ENCODE data around the gene RLBP1.

The RLBP1 gene

DNA sequence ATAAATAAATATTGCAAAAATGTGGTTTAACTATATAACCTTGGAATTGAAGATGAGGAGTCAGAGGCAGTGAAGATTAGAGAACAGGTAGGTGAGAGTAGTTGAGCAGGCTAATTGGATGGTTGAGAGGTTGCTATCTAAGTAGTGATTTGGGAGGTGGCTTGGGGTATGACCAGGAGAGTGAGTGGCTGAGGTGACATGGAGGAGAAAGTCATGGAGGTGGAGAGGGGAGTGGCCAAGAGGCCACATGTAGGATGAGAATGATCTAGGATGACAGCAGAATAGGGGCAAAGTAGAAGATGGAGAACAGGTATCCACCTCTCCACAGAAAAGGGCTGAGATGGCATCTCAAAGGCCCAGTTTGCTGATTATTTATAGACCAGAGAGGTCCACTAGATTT, 10.5 kb upstream of the RLBP1 start:
- no peaks in the 10 kb centered on the region for H3F3A ChIP-seq (ENCODE audit: control insufficient read depth, insufficient read depth)
- no peaks in the 10 kb centered on the region for H3K9me2 ChIP-seq (replicated peaks; ENCODE audit: control insufficient read depth, low read length)
- no peak overlapping the region for H3K27ac ChIP-seq (ENCODE audit: low read depth, low read length)
- no peak overlapping the region for H3K4me3 ChIP-seq (ENCODE audit: low read length)
- H4K20me1 ChIP-seq (ENCODE audit: control insufficient read depth, insufficient read depth, low read depth, low read length), result no peaks in the 10 kb centered on the region
- no peaks in the 10 kb centered on the region for H3K4me1 ChIP-seq (ENCODE audit: control insufficient read depth, low read length)
- no peak for TF ChIP-seq EZH2phosphoT487 (IDR thresholded peaks at IDR 0.05; ENCODE audit: borderline replicate concordance, low read length)
- TF ChIP-seq, protein P1, sequence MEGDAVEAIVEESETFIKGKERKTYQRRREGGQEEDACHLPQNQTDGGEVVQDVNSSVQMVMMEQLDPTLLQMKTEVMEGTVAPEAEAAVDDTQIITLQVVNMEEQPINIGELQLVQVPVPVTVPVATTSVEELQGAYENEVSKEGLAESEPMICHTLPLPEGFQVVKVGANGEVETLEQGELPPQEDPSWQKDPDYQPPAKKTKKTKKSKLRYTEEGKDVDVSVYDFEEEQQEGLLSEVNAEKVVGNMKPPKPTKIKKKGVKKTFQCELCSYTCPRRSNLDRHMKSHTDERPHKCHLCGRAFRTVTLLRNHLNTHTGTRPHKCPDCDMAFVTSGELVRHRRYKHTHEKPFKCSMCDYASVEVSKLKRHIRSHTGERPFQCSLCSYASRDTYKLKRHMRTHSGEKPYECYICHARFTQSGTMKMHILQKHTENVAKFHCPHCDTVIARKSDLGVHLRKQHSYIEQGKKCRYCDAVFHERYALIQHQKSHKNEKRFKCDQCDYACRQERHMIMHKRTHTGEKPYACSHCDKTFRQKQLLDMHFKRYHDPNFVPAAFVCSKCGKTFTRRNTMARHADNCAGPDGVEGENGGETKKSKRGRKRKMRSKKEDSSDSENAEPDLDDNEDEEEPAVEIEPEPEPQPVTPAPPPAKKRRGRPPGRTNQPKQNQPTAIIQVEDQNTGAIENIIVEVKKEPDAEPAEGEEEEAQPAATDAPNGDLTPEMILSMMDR (IDR thresholded peaks at IDR 0.05; ENCODE audit: low read depth, low read length, poor library complexity, severe bottlenecking), result no peak
- H3K4me2 ChIP-seq (ENCODE audit: low read length), result no peak overlapping the region
- peaks cover 9% of the 10 kb centered on the region; the same call in 1 of the 2 replicates for H3K27me3 ChIP-seq (ENCODE audit: control insufficient read depth, low read length)
- no peaks in the 10 kb centered on the region for H3K9me3 ChIP-seq (ENCODE audit: control insufficient read depth, insufficient read depth, low read length)
- no peaks in the 10 kb centered on the region for H3K36me3 ChIP-seq (ENCODE audit: control insufficient read depth, low read length)
- no peaks in the 10 kb centered on the region for H3K79me2 ChIP-seq (ENCODE audit: control insufficient read depth, low read length)

DNA sequence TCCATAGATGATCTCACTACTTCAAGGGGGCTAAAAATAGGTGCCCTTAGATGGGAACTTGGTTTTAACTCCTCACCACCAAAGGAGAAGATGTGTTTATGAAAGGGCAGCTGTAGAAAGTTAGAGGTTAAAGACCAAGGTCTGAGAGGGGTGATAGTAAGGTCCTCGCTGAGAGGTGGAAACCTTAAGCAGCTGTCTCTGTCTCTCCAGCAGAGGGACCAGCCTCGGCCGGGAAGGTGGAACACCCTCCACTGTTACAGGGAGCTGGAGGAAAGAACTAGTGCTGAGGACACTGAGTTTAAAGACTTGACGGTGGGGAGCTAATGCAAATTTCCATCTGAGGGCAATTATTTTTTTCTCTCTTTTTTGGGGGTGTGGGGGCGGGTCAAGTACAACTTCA, 8.9 kb upstream of the RLBP1 start:
- Histone ChIP-seq H3K27me3 (ENCODE audit: control insufficient read depth, low read length) (peaks cover 9% of the 10 kb centered on the region; the same call in 1 of the 2 replicates), H3K4me3 (ENCODE audit: low read length) (no peak overlapping the region), H3K36me3 (ENCODE audit: control insufficient read depth, low read length) (no peaks in the 10 kb centered on the region), H3K27ac (ENCODE audit: low read depth, low read length) (no peak overlapping the region), H3F3A (ENCODE audit: control insufficient read depth, insufficient read depth) (no peaks in the 10 kb centered on the region), H3K9me3 (ENCODE audit: control insufficient read depth, insufficient read depth, low read length) (no peaks in the 10 kb centered on the region), H3K4me2 (ENCODE audit: low read length) (no peak overlapping the region), H3K79me2 (ENCODE audit: control insufficient read depth, low read length) (no peaks in the 10 kb centered on the region), H4K20me1 (ENCODE audit: control insufficient read depth, insufficient read depth, low read depth, low read length) (no peaks in the 10 kb centered on the region), H3K9me2 (replicated peaks; ENCODE audit: control insufficient read depth, low read length) (no peaks in the 10 kb centered on the region), H3K4me1 (ENCODE audit: control insufficient read depth, low read length) (no peaks in the 10 kb centered on the region)
- no peak for TF ChIP-seq EZH2phosphoT487 (IDR thresholded peaks at IDR 0.05; ENCODE audit: borderline replicate concordance, low read length)
- TF ChIP-seq, protein P1 (IDR thresholded peaks at IDR 0.05; ENCODE audit: low read depth, low read length, poor library complexity, severe bottlenecking), result peak; percentile 13

DNA sequence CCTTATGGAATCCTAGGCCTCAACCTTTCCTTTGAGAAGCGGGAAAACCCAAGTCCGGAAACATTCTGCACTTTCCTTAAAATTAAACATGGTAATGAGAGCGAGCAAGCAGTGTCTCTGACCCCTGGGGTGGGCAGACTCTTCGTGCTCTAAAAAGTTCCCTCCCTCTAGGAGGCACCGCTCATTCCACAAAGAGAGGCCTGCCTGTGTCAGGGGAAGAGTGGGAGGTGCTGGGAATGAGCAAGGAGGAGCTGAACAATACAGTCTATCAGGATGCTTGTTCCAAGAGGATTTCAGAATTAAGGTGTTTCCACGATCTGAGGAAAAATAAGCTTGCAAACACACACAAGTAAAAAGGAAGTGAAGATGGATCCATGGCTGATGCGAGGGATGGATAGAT, 6.0 kb upstream of the RLBP1 start:
- Histone ChIP-seq H3K27me3 (ENCODE audit: control insufficient read depth, low read length) (peaks cover 11% of the 10 kb centered on the region; the same call in 1 of the 2 replicates), H3K79me2 (ENCODE audit: control insufficient read depth, low read length) (no peaks in the 10 kb centered on the region), H3K4me3 (ENCODE audit: low read length) (no peak overlapping the region), H3K9me3 (ENCODE audit: control insufficient read depth, insufficient read depth, low read length) (no peaks in the 10 kb centered on the region), H3K36me3 (ENCODE audit: control insufficient read depth, low read length) (no peaks in the 10 kb centered on the region), H3K27ac (ENCODE audit: low read depth, low read length) (no peak overlapping the region), H3F3A (ENCODE audit: control insufficient read depth, insufficient read depth) (no peaks in the 10 kb centered on the region), H4K20me1 (ENCODE audit: control insufficient read depth, insufficient read depth, low read depth, low read length) (no peaks in the 10 kb centered on the region), H3K9me2 (replicated peaks; ENCODE audit: control insufficient read depth, low read length) (no peaks in the 10 kb centered on the region), H3K4me2 (ENCODE audit: low read length) (no peak overlapping the region), H3K4me1 (ENCODE audit: control insufficient read depth, low read length) (no peaks in the 10 kb centered on the region)
- no peak for TF ChIP-seq EZH2phosphoT487 (IDR thresholded peaks at IDR 0.05; ENCODE audit: borderline replicate concordance, low read length)
- TF ChIP-seq, protein P1 (IDR thresholded peaks at IDR 0.05; ENCODE audit: low read depth, low read length, poor library complexity, severe bottlenecking), result no peak

Measured in DOHH2 (cell line).